Activated T-cell treated with anti-CD3 and anti-CD28 coated beads for 24 hours (primary cell): ENCODE results near the gene MAN1C1.
A peak's percentile ranks its signal among the peaks of the same experiment; 100 is the strongest.

Experiments used
- DNase-seq: peaks from one replicate; pipeline ENCODE4 v3.0.0-alpha.2; 2020; ENCODE audit warnings: low read depth

The MAN1C1 gene

GRCh38 chr1:25804244-25804963 is 187.8 kb downstream of the MAN1C1 start:
- no peak for DNase-seq

- DNase-seq = no peak
Measured at GRCh38 chr1:25804964-25805862, 188.6 kb downstream of the MAN1C1 start.

GRCh38 chr1:25805863-25806225 is 189.3 kb downstream of the MAN1C1 start:
- no peak for DNase-seq

- DNase-seq = no peak
Measured at GRCh38 chr1:25806418-25806817, 189.8 kb downstream of the MAN1C1 start.

- DNase-seq = no peak
Measured at GRCh38 chr1:25807480-25808390, 191.1 kb downstream of the MAN1C1 start.

GRCh38 chr1:25808481-25809244 is 192.1 kb downstream of the MAN1C1 start:
- DNase-seq = no peak

GRCh38 chr1:25809283-25809926 is 192.8 kb downstream of the MAN1C1 start:
- no peak for DNase-seq

GRCh38 chr1:25809929-25810328 is 193.3 kb downstream of the MAN1C1 start:
- no peak for DNase-seq

- DNase-seq = peak; percentile 70
Measured at GRCh38 chr1:25810341-25811299, 194.0 kb downstream of the MAN1C1 start.

- no peak for DNase-seq
Measured at GRCh38 chr1:25811384-25812082, 194.9 kb downstream of the MAN1C1 start.

- no peak for DNase-seq
Measured at GRCh38 chr1:25813071-25813733, 196.6 kb downstream of the MAN1C1 start.

GRCh38 chr1:25813734-25814471 is 197.3 kb downstream of the MAN1C1 start:
- DNase-seq = no peak

- DNase-seq = no peak
Measured at GRCh38 chr1:25814549-25815087, 198.0 kb downstream of the MAN1C1 start.

- no peak for DNase-seq
Measured at GRCh38 chr1:25815208-25816111, 198.9 kb downstream of the MAN1C1 start.

GRCh38 chr1:25816112-25816718 is 199.6 kb downstream of the MAN1C1 start:
- no peak for DNase-seq
